ENCODE measurements around the gene EFHB. TPM values are rescaled to one million over a fixed set of nuclear protein-coding genes. Genes with fewer than 3 reads are reported as not detected.

EFHB gene
- total RNA-seq, 2 experiments from 2014 or later, result 0.86 TPM; not detected in 1

- H3K9me3 ChIP-seq (ENCODE audit: low read length), result no peaks in the 10 kb centered on the region
- ChIA-PET CTCF (ENCODE audit: unreplicated experiment) (no interaction called here), POLR2A (interaction anchor here (0.7 to 1.7 kb wide), 3 partner anchors 9 to 229 kb away, joined by 3 to 5 read pairs (median 3); no protein-coding TSS in a partner anchor)
- peaks cover 86% of the 10 kb centered on the region for H3K36me3 ChIP-seq (ENCODE audit: insufficient read depth, low read length)
- no peak for DNase-seq (ENCODE audit: low spot score)
- no peak overlapping the region for H3K4me2 ChIP-seq (ENCODE audit: low read length)
- H3K4me3 ChIP-seq (ENCODE audit: low read depth, low read length, poor library complexity, severe bottlenecking), result no peak overlapping the region
- intact Hi-C loops (cut with micrococcal nuclease; ENCODE audit: unreplicated experiment), result no loop called here
- H3K9me2 ChIP-seq (ENCODE audit: insufficient read depth, low read length), result no peaks in the 10 kb centered on the region
- H4K20me1 ChIP-seq (ENCODE audit: insufficient read depth, low read length), result no peaks in the 10 kb centered on the region
- peaks cover 78% of the 10 kb centered on the region for H3K79me2 ChIP-seq (ENCODE audit: insufficient read depth, low read depth, low read length)
- H3K27ac ChIP-seq (ENCODE audit: low read depth, low read length, poor library complexity, severe bottlenecking), result no peak overlapping the region
- H3K4me1 ChIP-seq (ENCODE audit: insufficient read depth, low read length, poor library complexity, severe bottlenecking), result peaks cover 4% of the 10 kb centered on the region
- TF ChIP-seq CTCF (conservative IDR thresholded peaks at IDR 0.05; ENCODE audit: low read length) (no peak), EZH2phosphoT487 (IDR thresholded peaks at IDR 0.05; ENCODE audit: borderline replicate concordance, low read depth, low read length) (no peak)
- H2AFZ ChIP-seq (ENCODE audit: low read length), result no peak overlapping the region
- BruUV-seq (replicated peaks), result no TSS peak
Measured at GRCh38 chr3:19954676-19955075, 20.7 kb upstream of the EFHB start.

- Histone ChIP-seq H4K20me1 (ENCODE audit: insufficient read depth, low read length) (peaks cover 18% of the 10 kb centered on the region), H3K27ac (ENCODE audit: low read depth, low read length, poor library complexity, severe bottlenecking) (no peak overlapping the region), H3K9me2 (ENCODE audit: insufficient read depth, low read length) (no peaks in the 10 kb centered on the region), H3K4me2 (ENCODE audit: low read length) (0 out of 2 replicates have a peak overlapping the region, but pooled peaks have one; percentile 97), H2AFZ (ENCODE audit: low read length) (no peak overlapping the region), H3K79me2 (ENCODE audit: insufficient read depth, low read depth, low read length) (peaks cover 78% of the 10 kb centered on the region), H3K4me1 (ENCODE audit: insufficient read depth, low read length, poor library complexity, severe bottlenecking) (peaks cover 30% of the 10 kb centered on the region), H3K9me3 (ENCODE audit: low read length) (no peaks in the 10 kb centered on the region), H3K36me3 (ENCODE audit: insufficient read depth, low read length) (peaks cover 53% of the 10 kb centered on the region), H3K4me3 (ENCODE audit: low read depth, low read length, poor library complexity, severe bottlenecking) (no peak overlapping the region)
- TF ChIP-seq EZH2phosphoT487 (IDR thresholded peaks at IDR 0.05; ENCODE audit: borderline replicate concordance, low read depth, low read length) (no peak), CTCF (conservative IDR thresholded peaks at IDR 0.05; ENCODE audit: low read length) (no peak)
- intact Hi-C loops (cut with micrococcal nuclease; ENCODE audit: unreplicated experiment), result no loop called here
- ChIA-PET CTCF (ENCODE audit: unreplicated experiment) (no interaction called here), POLR2A (interaction anchor here (1.4 kb wide), 1 partner anchor 42 kb away, joined by 4 read pairs; no protein-coding TSS in a partner anchor)
- no TSS peak for BruUV-seq (replicated peaks)
- no peak for DNase-seq (ENCODE audit: low spot score)
Measured at GRCh38 chr3:19950316-19950715, 16.3 kb upstream of the EFHB start.

GRCh38 chr3:19948226-19948591 lies 14.2 kb upstream of the EFHB start:
- TF ChIP-seq EZH2phosphoT487 (IDR thresholded peaks at IDR 0.05; ENCODE audit: borderline replicate concordance, low read depth, low read length), result no peak
- TF ChIP-seq CTCF (conservative IDR thresholded peaks at IDR 0.05; ENCODE audit: low read length), result no peak
- Histone ChIP-seq H3K9me2 (ENCODE audit: insufficient read depth, low read length) (no peaks in the 10 kb centered on the region), H3K4me2 (ENCODE audit: low read length) (peak overlapping the region; percentile 97), H3K79me2 (ENCODE audit: insufficient read depth, low read depth, low read length) (peaks cover 58% of the 10 kb centered on the region), H3K4me1 (ENCODE audit: insufficient read depth, low read length, poor library complexity, severe bottlenecking) (peaks cover 30% of the 10 kb centered on the region), H3K27ac (ENCODE audit: low read depth, low read length, poor library complexity, severe bottlenecking) (peak overlapping the region; percentile 73), H4K20me1 (ENCODE audit: insufficient read depth, low read length) (peaks cover 18% of the 10 kb centered on the region), H3K9me3 (ENCODE audit: low read length) (no peaks in the 10 kb centered on the region), H3K36me3 (ENCODE audit: insufficient read depth, low read length) (peaks cover 32% of the 10 kb centered on the region), H3K4me3 (ENCODE audit: low read depth, low read length, poor library complexity, severe bottlenecking) (peak overlapping the region; percentile 91), H2AFZ (ENCODE audit: low read length) (no peak overlapping the region)
- no peak for DNase-seq (ENCODE audit: low spot score)
- CTCF ChIA-PET (ENCODE audit: unreplicated experiment), result no interaction called here
- POLR2A ChIA-PET, result interaction anchor here (0.6 to 1.7 kb wide), 9 partner anchors 19 to 280 kb away, joined by 3 to 10 read pairs (median 3); no protein-coding TSS in a partner anchor
- BruUV-seq (replicated peaks), result TSS peak; percentile 52
- intact Hi-C loops (cut with micrococcal nuclease; ENCODE audit: unreplicated experiment), result loop anchor here (10.0 kb wide), 1 partner anchor 403 kb away; no protein-coding TSS in a partner anchor
